22Rv1 (cell line): ENCODE results near the gene COL1A1.

Experiments used
- H3K27ac ChIP-seq: fragments of 450-650 bp; 2 replicates; pipeline ENCODE4 v1.5.1; 2017
- CTCF ChIP-seq: fragments of 450-650 bp; IDR thresholded peaks from 2 replicates; pipeline ENCODE4 v1.5.1; 2017; ENCODE audit warnings: mild to moderate bottlenecking
- ZFX ChIP-seq: fragments of 450-650 bp; IDR thresholded peaks from 2 replicates; pipeline ENCODE4 v1.6.1; 2017; ENCODE audit warnings: antibody characterized with exemption, borderline replicate concordance

Gene COL1A1

DNA sequence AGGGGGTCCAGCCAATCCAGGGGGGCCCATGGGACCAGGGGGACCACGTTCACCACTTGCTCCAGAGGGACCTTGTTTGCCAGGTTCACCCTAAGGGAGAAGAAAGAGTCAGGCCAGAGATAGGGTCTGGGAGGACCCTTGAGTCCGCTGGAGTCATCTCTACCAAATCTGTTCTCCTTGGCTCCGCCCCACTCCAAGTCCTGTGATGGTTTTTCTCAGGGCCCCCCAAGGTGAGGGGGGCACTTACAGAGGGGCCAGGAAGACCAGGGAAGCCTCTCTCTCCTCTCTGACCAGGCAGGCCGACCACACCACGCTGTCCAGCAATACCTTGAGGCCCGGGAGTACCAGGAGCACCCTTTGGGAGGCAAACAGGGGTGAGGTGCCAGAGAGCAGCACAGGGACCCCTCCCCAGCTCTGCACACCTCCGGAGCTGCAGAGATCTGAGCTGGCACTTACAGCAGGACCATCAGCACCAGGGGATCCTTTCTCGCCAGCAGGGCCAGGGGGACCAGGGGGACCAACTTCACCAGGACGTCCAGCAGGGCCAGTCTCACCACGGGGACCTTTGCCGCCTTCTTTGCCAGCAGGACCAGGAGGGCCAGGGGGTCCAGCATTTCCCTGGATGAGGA lies 12.4 kb downstream of the COL1A1 start:
- no peak overlapping the region for H3K27ac ChIP-seq
- TF ChIP-seq ZFX (no peak), CTCF (no peak)

- no peak overlapping the region for H3K27ac ChIP-seq
- TF ChIP-seq ZFX (no peak), CTCF (no peak)
Measured at GRCh38 chr17:50188531-50188920, 12.9 kb downstream of the COL1A1 start.

DNA sequence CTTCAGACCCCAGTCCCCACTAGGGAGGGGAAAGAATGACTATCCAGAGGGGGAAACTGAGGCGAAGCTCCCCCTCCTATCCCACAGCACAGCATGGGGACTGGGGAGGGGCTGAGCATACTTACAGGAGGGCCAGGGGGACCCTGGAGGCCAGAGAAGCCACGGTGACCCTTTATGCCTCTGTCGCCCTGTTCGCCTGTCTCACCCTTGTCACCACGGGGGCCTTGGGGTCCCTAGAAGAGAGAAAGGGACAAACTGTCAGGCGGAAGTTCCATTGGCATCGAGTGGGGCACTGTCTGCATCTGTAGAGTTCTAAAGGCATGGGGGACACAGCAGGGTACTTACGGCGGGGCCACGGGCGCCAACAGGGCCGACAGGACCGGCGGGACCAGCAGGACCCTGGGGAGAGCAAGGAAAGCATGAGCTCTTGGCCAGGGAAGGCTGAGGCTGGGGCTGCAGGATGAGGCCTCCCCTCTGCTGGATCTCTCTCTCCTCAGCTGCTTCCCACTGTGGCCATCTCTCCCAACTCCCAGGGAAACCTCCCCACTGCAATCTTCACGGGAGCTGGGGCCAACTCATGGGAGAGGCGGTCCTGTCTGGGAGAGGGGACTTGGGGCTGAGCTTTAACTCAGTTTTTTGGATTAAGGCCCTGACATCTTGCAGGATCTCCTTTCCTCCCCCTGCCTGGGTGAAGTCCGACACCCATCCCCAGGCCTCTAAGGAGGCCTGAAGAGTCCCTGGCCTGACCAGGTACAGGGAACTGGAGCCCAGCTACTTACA lies 13.5 kb downstream of the COL1A1 start:
- TF ChIP-seq CTCF (no peak), ZFX (no peak)
- no peak overlapping the region for H3K27ac ChIP-seq

DNA sequence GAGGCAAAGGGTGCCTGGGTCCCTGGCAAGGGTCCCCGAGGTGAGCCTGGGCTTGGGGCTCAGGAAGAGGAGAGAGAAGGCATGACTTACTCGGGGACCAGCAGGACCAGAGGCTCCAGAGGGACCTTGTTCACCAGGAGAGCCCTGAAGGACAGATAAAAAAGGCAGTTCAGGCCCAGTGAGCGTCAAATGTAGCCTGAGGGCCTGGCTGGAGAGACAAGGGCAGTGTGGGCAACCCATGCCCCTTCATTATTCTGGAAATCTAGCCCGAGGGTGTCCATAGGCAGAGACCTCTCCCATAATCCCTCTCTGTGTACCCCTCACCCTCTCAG lies 14.1 kb downstream of the COL1A1 start:
- H3K27ac ChIP-seq, result no peak overlapping the region
- no peak for TF ChIP-seq CTCF
- TF ChIP-seq ZFX, result no peak

- TF ChIP-seq CTCF (no peak), ZFX (no peak)
- H3K27ac ChIP-seq, result no peak overlapping the region
Measured at GRCh38 chr17:50186661-50187393, 14.6 kb downstream of the COL1A1 start.

- H3K27ac ChIP-seq, result no peak overlapping the region
- TF ChIP-seq CTCF (no peak), ZFX (no peak)
Measured at GRCh38 chr17:50185631-50186471, 15.6 kb downstream of the COL1A1 start.
